ENCODE results near the gene APOH. TPM values are rescaled to one million over a fixed set of nuclear protein-coding genes. Genes with fewer than 3 reads are reported as not detected.

APOH gene
- total RNA-seq, 1 donor: not detected

GRCh38 chr17:66184392-66184791 lies 44.8 kb downstream of the APOH start:
- no peak overlapping the region for H3K4me3 ChIP-seq (ENCODE audit: low read depth, low read length)
- no peak for TF ChIP-seq CTCF (IDR thresholded peaks at IDR 0.05; ENCODE audit: insufficient read depth, low read length)
- DNase-seq (ENCODE audit: low read depth): no peak

DNA sequence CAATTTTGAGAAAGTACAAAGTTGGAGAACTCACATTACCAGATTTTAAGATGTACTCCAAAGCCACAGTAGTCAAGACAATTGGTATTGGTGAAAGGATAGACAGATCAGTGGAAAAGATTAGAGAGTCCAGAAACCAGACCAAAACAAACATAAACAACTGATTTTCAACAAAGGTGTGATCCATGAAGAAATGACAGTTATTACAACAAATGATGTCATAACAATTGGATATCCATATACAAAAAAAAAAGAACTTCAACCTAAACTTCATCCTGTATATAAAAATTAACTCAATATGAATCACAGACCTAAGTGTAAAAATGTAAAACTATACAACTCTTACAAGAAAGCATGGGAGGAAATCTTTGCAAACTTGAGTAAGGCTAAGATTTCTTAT lies 45.7 kb downstream of the APOH start:
- DNase-seq (ENCODE audit: low read depth): no peak
- no peak for TF ChIP-seq CTCF (IDR thresholded peaks at IDR 0.05; ENCODE audit: insufficient read depth, low read length)
- H3K4me3 ChIP-seq (ENCODE audit: low read depth, low read length): no peak overlapping the region

DNA sequence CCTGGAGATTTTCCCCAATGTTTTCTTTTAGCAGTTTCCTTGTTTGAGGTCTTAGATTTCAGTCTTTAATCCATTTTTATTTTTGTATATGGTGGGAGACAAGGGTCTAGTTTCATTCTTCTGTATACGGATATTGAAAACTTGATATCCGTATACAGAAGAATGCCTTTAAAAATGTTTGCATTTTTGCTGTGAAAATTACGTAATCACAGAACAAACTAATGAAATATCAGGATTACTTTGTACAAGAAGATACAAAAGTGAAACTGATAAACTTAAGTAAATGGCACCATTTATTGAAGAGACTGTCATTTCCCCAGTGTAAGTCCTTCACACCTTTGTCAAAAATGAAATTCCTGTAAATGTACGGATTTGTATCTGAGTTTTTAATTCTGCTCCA lies 50.6 kb downstream of the APOH start:
- no peak overlapping the region for H3K4me3 ChIP-seq (ENCODE audit: low read depth, low read length)
- no peak for TF ChIP-seq CTCF (IDR thresholded peaks at IDR 0.05; ENCODE audit: insufficient read depth, low read length)
- no peak for DNase-seq (ENCODE audit: low read depth)

GRCh38 chr17:66177048-66177447 lies 52.2 kb downstream of the APOH start:
- TF ChIP-seq CTCF (IDR thresholded peaks at IDR 0.05; ENCODE audit: insufficient read depth, low read length): no peak
- no peak overlapping the region for H3K4me3 ChIP-seq (ENCODE audit: low read depth, low read length)
- no peak for DNase-seq (ENCODE audit: low read depth)

- H3K4me3 ChIP-seq (ENCODE audit: low read depth, low read length): no peak overlapping the region
Observed at GRCh38 chr17:66175892-66176291, 53.3 kb downstream of the APOH start.

DNA sequence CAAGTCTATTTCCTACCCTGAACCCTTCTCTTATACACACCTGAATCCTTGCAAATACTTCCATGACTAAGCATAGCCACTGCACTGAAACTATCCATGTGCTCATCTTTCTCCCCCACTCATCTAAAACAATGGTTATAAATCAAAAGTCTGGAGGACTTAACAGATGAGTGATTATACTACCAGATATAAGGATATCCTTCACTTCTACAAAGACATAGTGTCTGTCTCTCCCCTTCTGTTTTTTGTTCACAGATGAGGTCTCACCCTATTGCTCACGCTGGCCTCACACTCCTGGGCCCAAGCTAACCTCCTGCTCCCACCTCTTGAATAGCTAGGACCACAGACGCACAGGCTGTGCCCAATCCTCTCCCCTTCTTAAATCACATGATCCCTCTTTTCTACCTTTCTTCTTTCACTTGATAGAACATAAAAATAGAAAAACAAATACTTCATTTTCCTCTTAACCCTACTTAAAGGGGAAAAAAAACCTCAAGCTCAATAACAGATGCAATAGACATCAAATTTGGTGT lies 56.5 kb downstream of the APOH start:
- TF ChIP-seq CTCF (IDR thresholded peaks at IDR 0.05; ENCODE audit: insufficient read depth, low read length): no peak
- DNase-seq (ENCODE audit: low read depth): no peak
- H3K4me3 ChIP-seq (ENCODE audit: low read depth, low read length): no peak overlapping the region

More at GRCh38 chr17:66175892-66176291, 53.3 kb downstream of the APOH start:
- DNase-seq (ENCODE audit: low read depth): no peak
- no peak for TF ChIP-seq CTCF (IDR thresholded peaks at IDR 0.05; ENCODE audit: insufficient read depth, low read length)

DNA sequence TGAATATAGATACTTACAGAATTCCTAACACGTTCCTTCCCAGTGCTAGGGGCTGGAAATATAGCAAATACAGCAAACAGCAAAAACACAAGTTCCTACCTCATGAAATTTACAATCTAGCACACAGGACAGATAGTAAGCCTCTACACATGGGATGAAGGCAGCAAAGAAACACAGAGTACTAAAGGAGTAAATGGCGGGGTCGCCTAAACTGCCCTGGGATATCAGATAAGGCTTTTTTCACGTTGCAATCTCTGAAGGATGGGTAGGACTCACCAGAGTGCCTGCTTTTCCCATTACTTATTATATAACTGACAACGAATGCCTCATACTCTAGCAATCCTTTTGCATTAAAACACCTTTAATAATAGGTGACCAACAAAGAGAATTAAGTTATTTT lies 57.1 kb downstream of the APOH start:
- DNase-seq (ENCODE audit: low read depth): no peak
- no peak for TF ChIP-seq CTCF (IDR thresholded peaks at IDR 0.05; ENCODE audit: insufficient read depth, low read length)
- no peak overlapping the region for H3K4me3 ChIP-seq (ENCODE audit: low read depth, low read length)
